ENCODE measurements around the gene NEURL2.
A peak's percentile ranks its signal among the peaks of the same experiment; 100 is the strongest.

NEURL2 gene

GRCh38 chr20:45920462-45921336, 29.7 kb upstream of the NEURL2 start:
- DNase-seq (ENCODE audit: low read depth, low spot score), result no peak

DNA sequence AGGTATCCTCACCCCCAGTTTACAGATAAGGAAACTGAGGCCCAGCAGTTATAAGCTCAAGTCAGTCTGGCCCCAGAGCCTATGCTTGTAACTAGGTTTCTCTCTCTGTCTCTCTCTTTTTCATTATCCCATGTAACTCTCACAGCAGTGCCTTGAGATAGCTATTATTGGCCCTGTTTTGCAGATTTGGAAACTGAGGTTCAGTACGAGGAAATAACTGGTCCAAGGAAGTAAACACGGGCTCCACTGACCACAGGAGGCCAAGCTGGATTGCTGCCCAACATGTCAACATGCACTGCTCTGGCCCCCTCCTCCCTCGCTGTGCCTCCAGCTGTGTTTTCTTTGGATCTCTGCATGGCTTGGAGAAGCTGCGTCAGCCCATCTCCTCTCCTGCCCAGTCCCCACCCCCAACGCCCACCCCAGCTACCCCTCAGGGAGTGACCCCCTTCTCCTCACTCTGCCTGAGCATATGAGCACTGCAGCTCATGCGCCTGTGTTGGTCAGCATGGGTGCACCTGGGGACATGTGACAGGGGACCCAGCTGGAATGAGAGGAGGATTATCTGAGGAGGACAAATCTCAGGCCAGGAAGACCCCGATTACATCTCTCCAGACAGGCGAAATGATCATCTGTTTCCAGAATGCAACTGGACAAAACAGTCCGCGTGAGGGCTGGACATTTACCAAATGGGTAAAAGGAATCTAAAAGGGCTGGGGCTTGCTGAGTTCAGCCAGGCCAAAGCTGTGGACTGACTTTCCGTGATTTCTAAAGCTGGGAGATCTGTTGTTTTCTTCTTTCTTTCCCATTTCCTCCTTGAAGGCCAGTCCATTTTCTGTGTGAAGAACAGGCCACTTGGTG, 28.8 kb upstream of the NEURL2 start:
- DNase-seq (ENCODE audit: low read depth, low spot score), result no peak

GRCh38 chr20:45918779-45919537, 27.9 kb upstream of the NEURL2 start:
- no peak for DNase-seq (ENCODE audit: low read depth, low spot score)

DNA sequence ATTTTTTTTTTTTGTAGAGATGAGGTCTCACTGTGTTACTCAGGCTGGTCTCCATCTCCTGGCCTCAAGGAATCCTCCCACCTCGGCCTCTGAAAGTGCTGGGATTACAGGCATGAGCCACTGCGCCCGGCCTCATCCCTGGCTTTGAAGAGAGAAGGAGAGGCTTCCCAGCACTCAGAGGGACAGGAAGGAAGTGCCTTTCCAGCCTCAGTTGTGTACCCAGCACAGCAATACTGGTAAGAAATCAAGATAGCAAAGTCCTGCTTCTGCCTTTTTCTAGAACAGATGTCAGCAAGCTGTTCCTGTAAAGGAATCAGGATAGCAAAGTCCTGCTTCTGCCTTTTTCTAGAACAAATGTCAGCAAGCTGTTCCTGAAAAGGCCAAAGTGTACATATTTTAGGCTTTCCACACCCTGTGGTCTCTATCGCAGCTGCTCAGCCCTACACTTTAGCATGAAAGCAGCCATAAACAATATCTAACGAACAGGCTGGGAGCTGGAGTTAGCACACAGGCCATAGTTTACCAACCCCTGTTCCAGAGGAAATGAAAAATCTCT, 27.3 kb upstream of the NEURL2 start:
- no peak for DNase-seq (ENCODE audit: low read depth, low spot score)

- no peak for DNase-seq (ENCODE audit: low read depth, low spot score)
These were observed 26.8 kb upstream of the NEURL2 start for GRCh38 chr20:45917790-45918141.

DNA sequence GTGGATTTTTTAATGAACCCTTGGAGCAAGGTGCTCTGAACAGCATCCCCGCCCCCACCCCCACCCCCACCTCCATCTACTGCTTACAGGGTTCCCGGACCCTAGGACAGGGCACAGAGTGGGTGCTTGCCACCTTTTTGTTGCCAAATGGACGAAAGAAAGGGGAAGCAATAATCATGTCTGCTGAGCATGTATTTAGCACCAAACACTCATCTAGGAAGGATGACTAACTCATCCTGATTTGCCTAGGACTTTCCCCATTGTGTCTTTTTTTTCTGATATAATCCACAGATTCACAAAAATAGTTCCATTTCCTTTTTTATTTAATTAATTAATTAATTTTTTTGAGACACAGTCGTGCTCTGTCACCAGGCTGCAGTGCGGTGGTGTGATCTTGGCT, 22.1 kb upstream of the NEURL2 start:
- no peak for DNase-seq (ENCODE audit: low read depth, low spot score)

- DNase-seq (ENCODE audit: low read depth, low spot score), result no peak
These were observed 21.3 kb upstream of the NEURL2 start for GRCh38 chr20:45912344-45912682.

DNA sequence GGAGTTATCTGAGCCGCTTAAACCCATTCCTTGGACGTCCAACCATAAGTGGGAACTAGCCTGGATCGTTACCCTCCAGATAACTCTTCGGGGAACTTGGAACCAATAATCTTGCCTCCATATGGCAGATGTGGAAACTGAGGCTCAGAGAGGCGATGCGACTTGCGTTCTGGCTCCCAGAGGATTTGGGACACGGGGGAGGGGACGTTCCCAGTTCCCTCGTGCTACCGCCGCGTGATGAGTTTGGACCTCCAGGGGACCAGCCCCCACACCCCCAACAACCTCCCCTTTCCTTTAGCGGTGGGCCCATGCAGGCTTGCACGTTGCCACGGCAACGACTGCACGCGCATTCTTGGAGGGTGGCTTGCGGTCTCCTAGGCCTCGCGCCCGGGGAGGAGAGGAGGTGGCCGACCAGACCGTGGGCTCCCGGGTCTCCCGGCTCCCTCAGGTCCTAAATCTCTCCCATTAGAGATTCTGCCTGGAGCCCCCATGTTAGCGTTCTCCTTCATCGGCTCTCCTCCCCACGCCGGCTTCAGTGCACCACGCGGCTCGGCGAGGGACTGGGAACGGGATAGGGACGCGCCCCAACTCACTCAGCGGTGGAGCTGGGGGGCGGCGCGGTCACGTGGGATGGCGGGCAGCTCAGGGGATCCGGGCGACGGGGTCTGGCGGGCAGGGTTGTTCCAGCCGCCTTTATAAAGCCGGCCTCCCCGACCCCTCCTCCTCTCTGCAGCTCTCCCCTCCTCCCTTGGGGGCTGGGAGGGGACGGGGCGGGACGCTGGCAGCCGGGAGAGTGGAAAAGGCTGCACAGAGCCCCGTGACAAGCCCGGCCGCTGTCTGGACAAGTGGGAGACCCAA, 20.7 kb upstream of the NEURL2 start, which contains the start of gene PLTP:
Gene PLTP (minus strand): TSS at position 670 of the 858 bp plus-strand sequence. CDS start 703 bp downstream, outside the sequence.
- DNase-seq (ENCODE audit: low read depth, low spot score), result no peak

DNA sequence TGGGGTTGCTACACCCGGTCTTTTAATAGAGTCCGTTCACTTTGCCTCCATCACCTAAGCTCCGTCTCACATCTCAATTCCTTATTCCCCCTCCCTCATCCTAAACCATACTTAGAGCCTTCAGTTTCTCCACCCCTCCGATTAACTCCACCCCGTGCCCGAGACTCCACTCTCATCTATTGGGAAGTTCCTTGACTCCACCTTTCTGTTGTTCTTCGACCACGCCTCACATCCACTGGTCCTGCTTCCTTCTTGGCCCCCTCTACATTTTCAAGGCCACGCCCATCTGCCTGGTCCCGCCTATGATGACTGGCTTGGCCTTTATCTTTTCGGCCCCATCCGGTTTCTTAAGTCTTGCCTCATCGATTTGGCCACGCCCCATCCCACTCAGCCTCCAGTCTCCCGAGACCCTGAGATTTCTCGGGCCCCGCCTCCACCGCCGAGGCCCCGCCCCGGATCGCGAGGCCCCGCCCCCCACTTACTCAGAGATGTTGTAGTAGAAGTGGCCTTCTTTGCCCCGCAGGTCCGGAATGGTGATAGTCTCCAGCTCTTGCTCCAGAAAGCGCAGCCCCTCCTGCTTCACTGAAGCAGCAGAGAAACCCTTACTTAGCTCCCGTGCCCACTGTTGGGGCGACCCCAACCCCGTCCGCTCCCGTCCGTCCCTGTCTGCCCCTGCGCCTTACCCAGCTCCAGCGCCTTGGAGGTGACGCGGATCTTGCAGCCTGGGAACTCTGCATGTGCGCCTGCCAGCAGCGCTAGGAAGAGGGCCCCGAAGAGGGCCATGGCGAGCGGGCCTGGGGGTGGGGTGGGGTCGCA, 19.9 kb upstream of the NEURL2 start:
- DNase-seq (ENCODE audit: low read depth, low spot score), result peak; percentile 100

GRCh38 chr20:45909817-45910669, 19.0 kb upstream of the NEURL2 start:
- no peak for DNase-seq (ENCODE audit: low read depth, low spot score)

DNA sequence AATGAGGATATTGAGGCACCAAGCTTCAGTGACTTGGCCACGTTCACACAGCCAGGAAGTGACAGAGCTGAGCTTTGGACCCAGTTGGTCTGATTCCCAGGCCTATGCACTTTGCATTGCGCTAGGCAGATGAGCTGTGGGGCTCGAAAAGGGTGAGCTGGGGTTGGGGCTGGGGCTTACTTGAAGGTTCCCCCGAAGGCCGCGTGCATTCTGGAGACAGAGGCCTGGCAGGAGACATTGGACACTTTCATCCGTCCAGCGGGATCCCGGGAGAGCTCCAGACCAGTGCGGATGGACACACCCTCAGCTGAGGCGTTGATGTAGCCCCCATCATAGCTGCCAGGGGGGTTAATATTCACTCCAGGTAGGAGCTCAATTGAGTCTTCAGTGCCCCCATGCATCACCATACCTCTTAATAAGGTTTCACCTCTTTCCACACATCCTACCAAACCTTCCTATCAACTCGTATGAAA, 18.4 kb upstream of the NEURL2 start:
- no peak for DNase-seq (ENCODE audit: low read depth, low spot score)

GRCh38 chr20:45908084-45908483, 17.1 kb upstream of the NEURL2 start:
- DNase-seq (ENCODE audit: low read depth, low spot score), result no peak

DNA sequence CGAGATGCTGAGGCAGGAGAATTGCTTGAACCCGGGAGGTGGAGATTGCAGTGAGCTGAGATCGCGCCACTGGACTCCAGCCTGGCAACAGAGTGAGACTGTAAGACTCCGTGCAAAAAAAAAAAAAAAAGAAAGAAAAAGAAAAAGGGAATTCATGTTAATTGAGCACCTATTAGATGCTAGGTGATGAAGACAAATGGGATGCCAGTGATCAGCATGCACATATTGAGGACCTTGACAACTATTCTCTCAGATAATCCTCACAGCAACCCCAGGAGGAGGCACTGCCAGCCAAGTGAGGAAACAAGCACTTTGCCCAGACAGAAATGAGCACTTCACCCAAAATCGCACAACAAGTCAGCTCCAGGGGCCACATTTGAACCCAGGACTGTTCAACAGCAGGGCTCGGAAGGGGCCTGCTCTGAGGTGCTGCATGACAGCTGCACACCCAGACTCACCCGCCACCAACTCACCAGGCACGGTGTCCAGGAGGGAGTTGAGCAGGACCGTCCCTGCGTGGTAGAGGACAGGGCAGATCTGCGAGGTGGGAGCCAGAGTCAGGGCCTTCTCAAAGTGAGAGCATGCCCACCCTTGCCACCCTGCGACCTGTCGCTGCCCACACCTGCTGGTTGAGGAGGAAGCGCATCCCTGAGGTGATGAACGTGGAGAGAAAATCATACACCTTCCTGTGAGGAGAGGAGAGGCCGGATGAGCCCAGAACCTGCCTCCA, 16.4 kb upstream of the NEURL2 start:
- DNase-seq (ENCODE audit: low read depth, low spot score), result no peak

- no peak for DNase-seq (ENCODE audit: low read depth, low spot score)
These were observed 14.6 kb upstream of the NEURL2 start for GRCh38 chr20:45905505-45906079.

- no peak for DNase-seq (ENCODE audit: low read depth, low spot score)
These were observed 13.8 kb upstream of the NEURL2 start for GRCh38 chr20:45904583-45905504.

DNA sequence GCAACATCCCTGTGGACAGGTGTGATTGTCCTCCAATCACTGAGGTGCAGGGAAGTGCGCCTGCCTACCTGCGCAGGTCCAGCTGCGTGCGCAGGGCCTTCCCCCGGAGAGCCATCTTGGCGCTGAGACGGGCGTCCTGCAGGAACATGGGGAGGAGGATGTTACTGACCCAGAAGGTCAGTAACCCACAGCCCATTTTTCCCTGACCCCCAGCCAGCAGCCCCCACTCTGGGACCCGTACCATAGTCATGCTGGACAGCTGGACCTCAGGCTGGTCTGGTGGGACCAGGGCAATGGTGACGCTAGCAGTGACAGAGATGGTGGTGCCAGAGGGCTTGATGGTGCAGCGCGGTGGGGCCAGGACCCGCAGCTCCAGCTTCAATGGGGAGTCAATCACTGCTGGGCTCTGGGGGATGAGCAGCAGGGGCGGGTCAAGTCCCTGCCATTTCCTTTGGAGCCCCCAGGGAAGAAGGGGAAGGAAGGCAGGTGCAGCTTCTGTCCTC, 11.2 kb upstream of the NEURL2 start:
- DNase-seq (ENCODE audit: low read depth, low spot score), result no peak

Data from iPS DF 19.7 (cell line).